ENCODE measurements around the gene AGPS. TPM values are rescaled to one million over a fixed set of nuclear protein-coding genes. Genes with fewer than 3 reads are reported as not detected.

AGPS gene
- total RNA-seq, 6 experiments from 2014 or later = 36.0 to 47.6 (median 43.1) TPM

DNA sequence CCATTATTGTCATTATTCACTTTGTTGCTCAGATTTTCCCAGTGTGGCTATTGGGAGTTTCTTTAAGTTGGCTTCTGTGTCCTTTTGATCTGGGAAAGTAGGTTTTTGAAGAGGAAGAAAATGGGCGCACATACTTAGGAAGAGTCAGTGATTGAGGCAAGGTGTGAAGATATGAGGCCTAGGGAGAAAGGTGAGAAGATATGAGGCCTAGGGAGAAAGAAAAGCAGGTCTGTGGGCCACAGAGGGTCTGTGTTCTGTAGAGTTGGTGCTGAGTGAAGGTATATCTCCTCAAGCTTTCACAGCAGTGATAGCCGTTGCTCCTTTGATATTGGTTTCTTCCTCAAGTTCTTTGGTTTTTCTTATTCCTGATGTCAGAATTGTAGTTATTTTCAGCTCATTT, 126.2 kb downstream of the AGPS start:
- Mint-ChIP-seq H3K36me3 (ENCODE audit: low read depth) (0 out of 2 replicates have a peak, but pooled peaks cover 4% of the 10 kb centered on the region), H3K9me3 (no peaks in the 10 kb centered on the region), H3K27ac (no peak overlapping the region), H3K27me3 (ENCODE audit: insufficient read depth) (no peaks in the 10 kb centered on the region), H3K4me3 (no peak overlapping the region), H3K4me1 (ENCODE audit: low read depth) (peaks cover 10% of the 10 kb centered on the region)
- DNase-seq = no peak
- TF ChIP-seq, protein P1, sequence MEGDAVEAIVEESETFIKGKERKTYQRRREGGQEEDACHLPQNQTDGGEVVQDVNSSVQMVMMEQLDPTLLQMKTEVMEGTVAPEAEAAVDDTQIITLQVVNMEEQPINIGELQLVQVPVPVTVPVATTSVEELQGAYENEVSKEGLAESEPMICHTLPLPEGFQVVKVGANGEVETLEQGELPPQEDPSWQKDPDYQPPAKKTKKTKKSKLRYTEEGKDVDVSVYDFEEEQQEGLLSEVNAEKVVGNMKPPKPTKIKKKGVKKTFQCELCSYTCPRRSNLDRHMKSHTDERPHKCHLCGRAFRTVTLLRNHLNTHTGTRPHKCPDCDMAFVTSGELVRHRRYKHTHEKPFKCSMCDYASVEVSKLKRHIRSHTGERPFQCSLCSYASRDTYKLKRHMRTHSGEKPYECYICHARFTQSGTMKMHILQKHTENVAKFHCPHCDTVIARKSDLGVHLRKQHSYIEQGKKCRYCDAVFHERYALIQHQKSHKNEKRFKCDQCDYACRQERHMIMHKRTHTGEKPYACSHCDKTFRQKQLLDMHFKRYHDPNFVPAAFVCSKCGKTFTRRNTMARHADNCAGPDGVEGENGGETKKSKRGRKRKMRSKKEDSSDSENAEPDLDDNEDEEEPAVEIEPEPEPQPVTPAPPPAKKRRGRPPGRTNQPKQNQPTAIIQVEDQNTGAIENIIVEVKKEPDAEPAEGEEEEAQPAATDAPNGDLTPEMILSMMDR (IDR thresholded peaks at IDR 0.05) = no peak

DNA sequence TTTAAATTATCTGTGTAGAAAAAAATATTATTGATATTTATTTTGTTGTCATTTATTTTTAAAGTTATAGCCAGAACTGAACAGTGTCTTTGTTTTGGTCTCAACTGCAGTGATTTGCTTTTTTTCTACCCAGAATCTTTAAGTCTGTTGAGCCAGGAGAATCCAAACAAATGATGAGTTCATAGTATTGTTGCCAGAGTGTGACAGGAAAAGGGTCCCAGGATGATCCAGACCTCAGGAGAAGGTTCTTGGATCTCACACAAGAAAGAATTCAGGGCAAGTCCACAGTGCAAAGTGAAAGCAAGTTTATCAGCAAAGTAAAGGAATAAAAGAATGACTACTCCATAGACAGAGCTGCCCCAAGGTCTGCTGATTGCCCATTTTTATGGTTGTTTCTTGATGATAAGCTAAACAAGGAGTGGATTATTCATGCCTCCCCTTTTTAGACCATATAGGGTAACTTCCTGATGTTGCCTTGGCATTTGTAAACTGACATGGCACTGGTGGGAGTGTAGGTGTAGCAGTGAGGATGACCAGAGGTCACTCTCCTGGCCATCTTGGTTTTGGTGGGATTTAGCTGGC, 127.1 kb downstream of the AGPS start:
- TF ChIP-seq, protein P1 (IDR thresholded peaks at IDR 0.05) = no peak
- Mint-ChIP-seq H3K27ac (no peak overlapping the region), H3K4me1 (ENCODE audit: low read depth) (peaks cover 10% of the 10 kb centered on the region), H3K9me3 (no peaks in the 10 kb centered on the region), H3K27me3 (ENCODE audit: insufficient read depth) (no peaks in the 10 kb centered on the region), H3K4me3 (no peak overlapping the region), H3K36me3 (ENCODE audit: low read depth) (0 out of 2 replicates have a peak, but pooled peaks cover 4% of the 10 kb centered on the region)
- DNase-seq = no peak

DNA sequence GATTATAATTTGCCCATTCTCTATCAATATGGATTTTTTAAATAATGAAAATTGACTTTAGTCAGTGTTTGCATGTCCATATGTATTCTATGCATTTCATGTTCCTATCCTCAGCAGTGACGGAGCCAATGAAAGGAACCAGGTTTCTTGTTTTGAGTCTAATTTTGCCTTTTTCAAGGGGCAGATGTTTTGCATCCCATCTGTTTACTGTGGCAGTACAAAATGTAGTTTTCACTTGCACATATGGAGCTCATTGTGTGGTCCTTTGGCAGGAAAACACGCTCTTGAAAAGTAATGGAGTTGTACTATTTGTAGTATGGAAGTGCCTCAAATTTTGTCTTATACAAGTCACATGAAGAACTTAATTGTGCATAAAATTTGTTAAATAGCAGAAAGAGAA, 127.8 kb downstream of the AGPS start:
- Mint-ChIP-seq H3K4me1 (ENCODE audit: low read depth) (peaks cover 8% of the 10 kb centered on the region), H3K36me3 (ENCODE audit: low read depth) (0 out of 2 replicates have a peak, but pooled peaks cover 3% of the 10 kb centered on the region), H3K27ac (no peak overlapping the region), H3K4me3 (no peak overlapping the region), H3K27me3 (ENCODE audit: insufficient read depth) (no peaks in the 10 kb centered on the region), H3K9me3 (no peaks in the 10 kb centered on the region)
- no peak for DNase-seq
- TF ChIP-seq, protein P1 (IDR thresholded peaks at IDR 0.05) = no peak

DNA sequence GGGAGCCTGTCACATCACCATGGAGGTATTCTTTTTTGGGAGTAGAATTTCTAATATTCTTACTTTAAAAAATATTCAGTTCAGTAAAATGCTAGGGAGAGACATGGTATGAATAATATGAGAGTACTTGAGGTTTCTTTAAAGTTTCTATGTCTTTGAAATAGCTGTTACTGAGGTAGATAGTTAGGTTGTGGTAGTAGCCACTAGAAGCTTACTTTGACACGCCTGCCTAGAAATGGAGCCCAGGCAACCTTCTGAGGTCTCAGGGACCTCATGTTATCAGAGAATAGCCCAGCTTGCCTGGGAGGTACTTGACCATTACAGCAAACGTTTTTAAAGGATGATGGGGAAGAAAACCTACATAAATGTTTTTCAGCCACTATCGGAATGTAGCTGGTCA, 131.2 kb downstream of the AGPS start:
- Mint-ChIP-seq H3K4me1 (ENCODE audit: low read depth) (0 out of 2 replicates have a peak, but pooled peaks cover 5% of the 10 kb centered on the region), H3K36me3 (ENCODE audit: low read depth) (no peaks in the 10 kb centered on the region), H3K9me3 (no peaks in the 10 kb centered on the region), H3K27me3 (ENCODE audit: insufficient read depth) (no peaks in the 10 kb centered on the region), H3K27ac (no peak overlapping the region), H3K4me3 (no peak overlapping the region)
- TF ChIP-seq, protein P1 (IDR thresholded peaks at IDR 0.05) = no peak
- DNase-seq = no peak

DNA sequence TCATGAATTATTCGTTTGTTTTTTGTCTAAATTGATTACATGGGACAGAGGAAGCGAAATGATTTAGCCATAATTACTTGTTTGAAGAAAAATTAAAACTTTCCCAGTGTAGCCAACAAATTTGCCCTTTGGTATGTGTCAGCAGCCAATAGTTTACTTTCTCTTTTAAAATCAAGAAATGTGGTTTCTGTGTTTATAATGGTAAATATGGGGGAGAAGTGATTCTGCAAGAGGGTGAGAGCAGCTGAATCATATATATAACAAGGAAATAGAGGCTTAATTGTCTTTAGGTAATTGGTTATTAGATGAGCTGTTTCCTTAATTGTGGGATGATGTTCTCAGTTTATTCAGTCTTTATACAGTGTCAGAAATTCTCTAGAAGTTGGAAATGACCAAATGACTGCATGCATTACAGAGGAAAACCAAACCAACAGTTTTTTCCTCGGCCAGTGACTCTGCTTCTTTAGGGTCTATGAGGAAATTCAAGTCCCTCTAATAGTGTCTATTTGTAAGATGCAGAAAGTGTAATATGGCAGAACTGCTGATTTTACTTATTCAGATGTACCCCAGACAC, 132.9 kb downstream of the AGPS start:
- Mint-ChIP-seq H3K4me3 (no peak overlapping the region), H3K4me1 (ENCODE audit: low read depth) (no peaks in the 10 kb centered on the region), H3K36me3 (ENCODE audit: low read depth) (no peaks in the 10 kb centered on the region), H3K9me3 (no peaks in the 10 kb centered on the region), H3K27ac (no peak overlapping the region), H3K27me3 (ENCODE audit: insufficient read depth) (no peaks in the 10 kb centered on the region)
- DNase-seq = no peak
- TF ChIP-seq, protein P1 (IDR thresholded peaks at IDR 0.05) = no peak

All from HFFc6 (cell line).